GM12801 (cell line): Measurements from ENCODE around the gene PNMA8A.

Experiments used
- CTCF ChIP-seq: IDR thresholded peaks from one replicate; pipeline ENCODE4 v1.5.1; 2011; ENCODE audit warnings: control low read depth; ENCODE audit not compliant: insufficient read length; ENCODE audit errors: extremely low read depth

Gene PNMA8A

GRCh38 chr19:46420056-46420455 is 51.3 kb downstream of the PNMA8A start:
- TF ChIP-seq CTCF: no peak
